LNCAP (cell line): ENCODE results near the gene ARHGEF19.
A peak's percentile ranks its signal among the peaks of the same experiment; 100 is the strongest.

Source experiments
- TF ChIP-seq, protein P1 (sequence below): fragments of 450-650 bp; IDR thresholded peaks from 2 replicates; pipeline ENCODE4 v1.5.1; 2017; ENCODE audit warnings: mild to moderate bottlenecking

Gene ARHGEF19

DNA sequence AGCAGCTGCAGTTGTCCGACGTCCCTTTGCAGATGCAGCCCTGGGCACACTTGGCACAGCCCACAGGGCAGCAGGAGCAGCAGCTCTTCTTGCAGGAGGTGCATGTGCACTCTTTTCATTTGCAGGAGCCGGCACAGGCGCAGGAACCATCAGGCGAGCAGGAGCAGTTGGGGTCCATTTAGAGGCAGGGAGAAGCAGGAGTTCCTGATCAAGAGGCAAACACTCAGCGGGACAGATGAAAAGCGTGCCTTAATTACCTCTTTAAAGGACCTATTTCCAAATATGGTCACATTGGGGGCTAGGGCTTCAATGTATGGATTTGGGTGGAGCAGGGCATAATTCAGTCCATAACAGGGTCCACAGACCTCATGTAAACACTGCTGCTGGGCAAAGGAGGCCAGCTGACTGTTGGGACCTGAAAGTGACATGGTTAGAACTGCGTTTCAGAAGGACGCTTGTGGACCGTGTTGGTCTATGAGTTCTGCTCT is 28.8 kb upstream of the ARHGEF19 start:
- TF ChIP-seq, protein P1, sequence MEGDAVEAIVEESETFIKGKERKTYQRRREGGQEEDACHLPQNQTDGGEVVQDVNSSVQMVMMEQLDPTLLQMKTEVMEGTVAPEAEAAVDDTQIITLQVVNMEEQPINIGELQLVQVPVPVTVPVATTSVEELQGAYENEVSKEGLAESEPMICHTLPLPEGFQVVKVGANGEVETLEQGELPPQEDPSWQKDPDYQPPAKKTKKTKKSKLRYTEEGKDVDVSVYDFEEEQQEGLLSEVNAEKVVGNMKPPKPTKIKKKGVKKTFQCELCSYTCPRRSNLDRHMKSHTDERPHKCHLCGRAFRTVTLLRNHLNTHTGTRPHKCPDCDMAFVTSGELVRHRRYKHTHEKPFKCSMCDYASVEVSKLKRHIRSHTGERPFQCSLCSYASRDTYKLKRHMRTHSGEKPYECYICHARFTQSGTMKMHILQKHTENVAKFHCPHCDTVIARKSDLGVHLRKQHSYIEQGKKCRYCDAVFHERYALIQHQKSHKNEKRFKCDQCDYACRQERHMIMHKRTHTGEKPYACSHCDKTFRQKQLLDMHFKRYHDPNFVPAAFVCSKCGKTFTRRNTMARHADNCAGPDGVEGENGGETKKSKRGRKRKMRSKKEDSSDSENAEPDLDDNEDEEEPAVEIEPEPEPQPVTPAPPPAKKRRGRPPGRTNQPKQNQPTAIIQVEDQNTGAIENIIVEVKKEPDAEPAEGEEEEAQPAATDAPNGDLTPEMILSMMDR, result no peak

DNA sequence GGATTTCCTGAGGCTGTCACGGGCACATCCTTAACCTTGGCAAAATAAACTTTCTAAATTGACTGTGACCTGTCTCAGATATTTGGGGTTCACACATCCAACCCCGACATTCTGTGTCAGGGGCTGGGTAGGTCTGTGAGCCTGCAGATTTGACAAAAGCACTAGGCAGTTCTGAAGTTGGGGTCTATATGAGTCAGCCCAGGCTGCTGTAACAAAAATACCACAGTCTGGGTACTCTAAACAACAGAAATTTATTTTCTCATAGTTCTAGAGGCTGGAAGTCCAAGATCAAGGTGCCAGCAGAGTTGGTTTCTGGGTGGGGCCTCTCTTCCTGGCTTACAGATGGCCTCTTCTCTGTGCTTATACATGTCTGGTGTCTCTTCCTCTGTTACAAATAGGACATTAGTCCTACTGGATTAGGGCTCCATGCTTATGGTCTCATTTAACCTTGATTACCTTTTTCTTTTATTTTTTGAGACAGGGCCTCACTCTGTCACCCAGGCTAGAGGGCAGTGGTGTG is 27.6 kb upstream of the ARHGEF19 start:
- TF ChIP-seq, protein P1, result no peak

DNA sequence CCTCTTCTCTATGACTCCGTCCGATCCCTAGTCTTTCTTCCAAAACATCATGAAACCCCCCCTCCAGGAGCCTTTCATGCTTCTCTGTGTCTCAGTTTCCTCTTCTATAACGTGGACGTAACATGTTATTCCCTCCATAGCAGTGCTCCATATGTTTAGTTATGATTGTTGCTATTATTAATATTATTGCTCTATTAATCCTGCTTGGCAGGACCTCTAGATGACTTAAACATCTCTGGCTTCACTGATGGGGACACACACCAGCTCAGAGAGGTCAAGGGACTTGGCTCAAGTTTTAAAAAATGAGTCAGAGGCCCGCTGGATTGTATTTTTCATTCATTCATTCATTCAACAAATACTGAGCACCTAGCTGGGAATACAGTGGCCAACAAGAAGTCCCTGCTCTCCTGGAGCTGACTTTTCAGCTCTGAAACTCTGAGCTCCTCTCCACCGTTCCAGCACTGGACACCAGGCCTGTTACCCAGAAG is 24.9 kb upstream of the ARHGEF19 start:
- TF ChIP-seq, protein P1, result no peak

DNA sequence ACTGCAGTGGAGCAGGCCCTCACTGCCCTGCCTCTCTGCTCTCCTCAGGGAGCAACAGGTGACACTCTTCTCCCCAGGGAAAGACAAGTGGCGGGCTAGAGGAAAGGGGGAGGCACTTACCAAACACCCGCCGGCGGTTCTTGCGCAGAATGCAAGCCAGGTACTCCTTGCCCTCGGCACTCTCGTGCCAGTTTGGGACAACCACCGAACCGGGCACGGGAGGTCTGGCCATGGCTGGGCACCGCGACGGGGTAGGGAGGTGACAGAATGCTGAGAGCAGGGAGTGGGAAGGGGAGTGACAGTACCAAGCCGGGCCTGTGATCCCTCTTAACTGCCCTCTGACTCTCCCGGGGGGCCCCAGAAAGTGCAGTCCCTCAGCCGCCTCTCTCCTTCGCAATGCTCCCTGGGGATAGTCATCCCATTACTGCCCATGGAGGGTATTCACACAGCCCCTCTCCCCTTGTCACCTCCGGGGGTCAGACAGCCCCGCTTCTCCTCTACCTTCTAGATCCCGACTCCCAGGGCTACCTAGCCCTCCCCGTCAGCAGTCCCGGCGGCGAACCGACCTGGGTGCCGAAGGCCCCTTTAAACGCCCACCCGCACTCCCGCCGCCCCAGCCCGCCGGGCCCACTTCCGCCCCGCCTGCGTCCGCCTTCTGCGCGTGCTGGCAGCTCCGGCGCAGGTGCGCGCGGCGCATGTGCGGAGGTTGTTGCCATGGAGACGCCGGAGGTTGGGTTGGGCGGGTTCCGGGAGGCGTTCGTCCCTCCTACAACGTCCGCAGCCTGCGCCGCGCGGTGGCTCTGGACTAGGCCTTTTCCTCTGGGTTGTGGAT is 24.3 kb upstream of the ARHGEF19 start, which contains the start of gene CPLANE2:
Gene CPLANE2, minus strand, starts transcription at position 673 of the 832 bp plus-strand sequence. Its CDS starts 441 bp downstream, at position 232.
- TF ChIP-seq, protein P1, result no peak

DNA sequence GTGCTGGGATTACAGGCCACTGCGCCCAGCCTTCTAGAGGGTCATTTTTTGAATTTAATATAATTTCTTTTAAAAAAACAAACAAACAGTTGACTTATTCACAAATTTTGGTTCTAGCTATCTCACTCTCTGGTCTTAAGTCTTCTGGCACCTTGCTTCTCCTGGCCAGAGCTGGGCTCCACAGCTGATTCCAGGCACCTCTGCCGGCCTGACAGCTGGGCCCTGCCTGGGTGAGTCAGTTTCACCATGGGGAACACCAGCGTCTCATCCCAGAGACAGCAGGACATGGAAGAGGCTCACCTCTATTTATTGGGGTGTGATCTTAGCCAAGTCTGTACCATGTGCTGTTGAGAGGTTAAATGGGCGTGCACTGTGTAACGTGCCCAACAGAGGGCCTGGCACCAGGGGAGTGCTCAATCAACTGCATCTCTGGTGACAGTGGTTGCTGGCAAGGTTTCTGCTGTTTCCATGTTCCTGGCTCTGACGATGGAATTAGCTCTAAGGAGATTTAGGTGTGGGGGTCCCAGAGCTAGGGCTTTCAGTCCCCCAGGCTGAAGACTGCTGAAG is 23.6 kb upstream of the ARHGEF19 start:
- TF ChIP-seq, protein P1, result peak; percentile 27; the same call in 1 of the 2 replicates

GRCh38 chr1:16235347-16235746 is 22.9 kb upstream of the ARHGEF19 start:
- TF ChIP-seq, protein P1, result no peak

GRCh38 chr1:16233431-16233830 is 21.0 kb upstream of the ARHGEF19 start:
- TF ChIP-seq, protein P1, result no peak
